Subcutaneous abdominal adipose tissue (tissue), 5 donors: Measurements from ENCODE around the gene BTN3A1.

ENCODE experiments used
- H3K27ac ChIP-seq: one replicate; pipeline ENCODE4 v1.7.0; 2013; ENCODE audit warnings: low read depth, mild to moderate bottlenecking, inconsistent platforms, low read length, moderate library complexity
- H3K27me3 ChIP-seq, 5 donors: one replicate each; pipeline ENCODE4 v1.7.0; 2013; ENCODE audit warnings: low read length in 5 of 5, inconsistent platforms in 1 of 5; ENCODE audit not compliant: control insufficient read depth in 5 of 5, insufficient read depth in 4 of 5
- H3K36me3 ChIP-seq, 5 donors: one replicate each; pipeline ENCODE4 v1.7.0; 2013; ENCODE audit warnings: low read length in 5 of 5; ENCODE audit not compliant: control insufficient read depth in 5 of 5, insufficient read depth in 5 of 5
- H3K4me1 ChIP-seq, 5 donors: one replicate each; pipeline ENCODE4 v1.7.0; 2013; ENCODE audit warnings: low read length in 5 of 5, mild to moderate bottlenecking in 3 of 5, moderate library complexity in 1 of 5; ENCODE audit not compliant: control insufficient read depth in 5 of 5, insufficient read depth in 5 of 5
- H3K4me3 ChIP-seq, 5 donors: one replicate each; pipeline ENCODE4 v1.7.0; 2013; ENCODE audit warnings: low read length in 5 of 5, low read depth in 1 of 5
- H3K9ac ChIP-seq, 5 donors: one replicate each; pipeline ENCODE4 v1.7.0; 2013; ENCODE audit warnings: low read length in 5 of 5, mild to moderate bottlenecking in 4 of 5, moderate library complexity in 3 of 5
- H3K9me3 ChIP-seq, 5 donors: one replicate each; pipeline ENCODE4 v1.7.0; 2013; ENCODE audit warnings: low read length in 5 of 5; ENCODE audit not compliant: control insufficient read depth in 5 of 5
- donor health status: healthy.
- donor health status: healthy.
- donor health status: healthy.
- donor health status: healthy.
- donor health status: healthy.

Gene BTN3A1

DNA sequence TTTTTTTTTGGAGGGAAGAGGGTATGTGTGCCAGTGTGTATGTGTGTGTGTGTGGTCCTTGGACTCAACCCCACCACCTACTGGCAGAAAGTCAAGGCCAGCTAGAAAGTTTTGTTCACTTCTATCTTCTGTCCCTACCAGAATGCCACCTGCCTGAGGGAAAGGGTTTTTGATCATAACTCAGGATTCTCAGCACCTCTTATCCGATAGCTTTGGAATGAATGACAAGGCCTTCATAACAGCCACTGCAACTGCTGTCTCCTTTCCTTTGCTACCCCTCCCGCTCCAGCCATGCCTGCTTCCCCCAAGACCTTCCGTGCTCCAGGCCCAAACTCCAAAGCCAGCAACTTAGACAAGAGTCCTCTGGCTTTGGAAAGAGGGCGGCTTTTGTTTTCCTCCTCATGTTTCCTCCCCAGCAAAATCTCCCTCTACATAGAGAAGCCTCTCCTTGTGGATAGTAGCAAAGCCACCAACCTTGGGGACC lies 18.7 kb downstream of the BTN3A1 start:
- H3K27me3 ChIP-seq, result no peaks in the 10 kb centered on the region
- no peaks in the 10 kb centered on the region for H3K9me3 ChIP-seq
- H3K9ac ChIP-seq, result peak overlapping the region in 4 of 5 donors; percentile 90 to 98 (median 94)
- H3K4me1 ChIP-seq, result peaks cover 2 to 41% (median 38%) of the 10 kb centered on the region in 5 donors
- peak overlapping the region; percentile 91 for H3K27ac ChIP-seq
- peak overlapping the region; percentile 6 to 93 (median 87) for H3K4me3 ChIP-seq
- H3K36me3 ChIP-seq, result peaks cover 0 to 4% (median 2%) of the 10 kb centered on the region in 5 donors

DNA sequence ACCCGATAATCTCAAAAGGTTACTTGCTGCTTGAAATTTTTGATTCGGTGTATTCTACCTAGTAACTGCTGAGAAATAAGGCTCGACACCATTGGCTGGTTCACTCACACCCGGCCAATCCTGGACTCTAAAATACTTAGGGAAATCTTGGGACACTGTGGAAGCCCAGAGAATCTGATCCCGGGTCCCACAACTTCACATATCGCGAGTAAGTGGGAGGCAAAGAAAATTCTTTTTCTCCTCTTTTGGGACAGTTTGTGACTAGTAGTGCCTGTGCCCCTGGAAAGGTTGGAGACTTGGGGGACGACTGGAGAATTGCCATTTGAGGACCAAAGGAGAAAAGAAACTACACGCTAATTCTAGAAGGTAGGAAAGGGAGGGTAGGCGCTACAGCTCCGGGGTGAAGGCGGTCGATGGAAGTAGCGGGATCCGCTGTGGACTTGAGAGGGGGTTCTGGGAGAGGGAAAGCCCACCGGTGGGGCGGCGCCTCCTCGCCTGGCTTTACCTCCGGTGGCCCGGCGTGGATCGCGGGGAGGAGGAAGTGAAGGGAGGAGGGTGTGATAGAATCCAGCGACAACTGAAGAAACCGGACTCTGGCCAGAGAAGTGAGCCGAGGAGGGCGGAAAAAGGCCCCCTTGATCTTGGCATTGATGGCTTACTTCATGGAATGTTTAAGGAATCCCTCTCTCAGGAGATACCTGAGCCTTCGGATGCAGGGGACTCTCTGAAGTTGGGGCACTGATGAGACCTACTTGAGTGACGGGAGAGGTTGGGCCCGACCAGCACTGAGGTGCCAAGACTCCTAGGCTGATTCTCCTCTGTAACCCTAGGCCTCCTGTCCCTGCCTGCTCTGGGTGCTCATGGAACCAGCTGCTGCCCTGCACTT lies 19.4 kb downstream of the BTN3A1 start:
- Histone ChIP-seq H3K36me3 (peaks cover 0 to 9% (median 8%) of the 10 kb centered on the region in 5 donors), H3K4me3 (peak overlapping the region; percentile 84 to 93 (median 90)), H3K27me3 (no peaks in the 10 kb centered on the region), H3K9me3 (no peaks in the 10 kb centered on the region), H3K9ac (peak overlapping the region; percentile 90 to 98 (median 95)), H3K4me1 (peaks cover 2 to 41% (median 38%) of the 10 kb centered on the region in 5 donors), H3K27ac (peak overlapping the region; percentile 91)

GRCh38 chr6:26422329-26422728 lies 20.3 kb downstream of the BTN3A1 start:
- Histone ChIP-seq H3K9me3 (no peaks in the 10 kb centered on the region), H3K4me1 (peaks cover 2 to 41% (median 38%) of the 10 kb centered on the region in 5 donors), H3K27ac (no peak overlapping the region), H3K9ac (peak overlapping the region in 2 of 5 donors; percentile 90 to 98), H3K27me3 (no peaks in the 10 kb centered on the region), H3K36me3 (peaks cover 2 to 18% (median 11%) of the 10 kb centered on the region in 5 donors), H3K4me3 (peak overlapping the region in 4 of 5 donors; percentile 84 to 93 (median 88))

DNA sequence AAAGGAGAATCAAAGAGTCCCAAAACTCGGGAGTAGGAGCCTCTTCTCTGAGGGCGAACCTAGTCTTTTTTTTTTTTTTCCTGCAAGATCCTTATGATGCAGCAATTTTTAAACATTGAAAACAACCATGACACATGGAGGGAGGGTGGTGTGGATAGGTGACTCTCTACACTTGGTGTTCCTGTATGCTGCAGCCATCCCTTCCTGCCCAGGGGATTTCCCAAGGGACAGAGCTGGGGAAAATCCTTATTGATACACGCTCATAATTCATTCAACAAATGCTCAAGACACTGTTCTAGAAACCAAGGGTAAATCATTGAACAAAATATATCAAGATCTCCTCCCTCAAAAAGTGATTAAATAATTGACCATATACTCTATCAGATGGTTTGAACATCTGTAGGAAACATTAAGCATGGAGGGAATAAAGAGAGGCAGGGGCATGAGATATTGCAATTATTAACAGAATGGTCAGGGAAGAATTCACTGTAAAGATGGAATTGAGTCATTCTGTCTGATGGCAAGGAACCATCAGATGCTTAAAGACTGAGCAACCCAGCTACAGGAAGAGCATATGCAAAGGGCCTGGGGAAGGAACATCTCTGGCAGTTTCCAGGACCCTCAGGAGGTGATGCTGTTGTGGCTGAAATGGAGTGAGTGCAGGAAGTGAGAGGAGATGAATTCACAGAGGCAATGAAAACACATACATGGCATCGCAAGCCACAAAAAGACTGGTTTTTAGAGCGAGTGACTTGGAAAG lies 24.8 kb downstream of the BTN3A1 start:
- no peaks in the 10 kb centered on the region for H3K27me3 ChIP-seq
- no peak overlapping the region for H3K4me3 ChIP-seq
- H3K27ac ChIP-seq, result no peak overlapping the region
- no peaks in the 10 kb centered on the region for H3K9me3 ChIP-seq
- H3K4me1 ChIP-seq, result peaks cover 2 to 32% (median 25%) of the 10 kb centered on the region in 5 donors
- H3K36me3 ChIP-seq, result peaks cover 10 to 53% (median 44%) of the 10 kb centered on the region in 5 donors
- no peak overlapping the region for H3K9ac ChIP-seq

GRCh38 chr6:26427451-26427809 lies 25.4 kb downstream of the BTN3A1 start:
- Histone ChIP-seq H3K9me3 (no peaks in the 10 kb centered on the region), H3K9ac (no peak overlapping the region), H3K27ac (no peak overlapping the region), H3K4me3 (no peak overlapping the region), H3K27me3 (no peaks in the 10 kb centered on the region), H3K36me3 (peaks cover 10 to 54% (median 44%) of the 10 kb centered on the region in 5 donors), H3K4me1 (peaks cover 2 to 26% (median 19%) of the 10 kb centered on the region in 5 donors)

DNA sequence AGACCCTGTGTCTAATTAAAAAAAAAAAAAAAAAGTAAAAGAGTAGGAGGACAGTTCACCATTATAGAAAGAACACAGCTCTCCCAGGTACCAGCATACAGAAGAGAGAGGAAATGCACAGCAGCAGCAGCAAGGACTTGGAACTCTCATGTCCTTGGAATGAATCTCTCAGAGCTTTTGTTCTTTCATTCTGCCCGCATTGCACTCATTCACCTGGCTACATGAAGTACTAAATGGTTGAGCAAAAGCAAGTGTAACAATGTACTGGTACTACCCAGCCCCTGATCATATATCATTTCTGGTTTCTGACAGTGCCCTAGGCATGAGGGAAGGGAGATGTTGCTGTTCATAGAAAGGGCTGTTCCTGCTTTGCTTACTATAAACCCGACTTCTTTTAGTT lies 26.1 kb downstream of the BTN3A1 start:
- Histone ChIP-seq H3K9ac (no peak overlapping the region), H3K27ac (no peak overlapping the region), H3K9me3 (no peaks in the 10 kb centered on the region), H3K4me3 (no peak overlapping the region), H3K4me1 (peaks cover 2 to 21% (median 11%) of the 10 kb centered on the region in 5 donors), H3K36me3 (peaks cover 10 to 54% (median 42%) of the 10 kb centered on the region in 5 donors), H3K27me3 (no peaks in the 10 kb centered on the region)

GRCh38 chr6:26430787-26431186 lies 28.7 kb downstream of the BTN3A1 start:
- H3K9me3 ChIP-seq, result no peaks in the 10 kb centered on the region
- no peak overlapping the region for H3K4me3 ChIP-seq
- no peak overlapping the region for H3K27ac ChIP-seq
- H3K27me3 ChIP-seq, result no peaks in the 10 kb centered on the region
- no peak overlapping the region for H3K9ac ChIP-seq
- H3K4me1 ChIP-seq, result peaks cover 0 to 5% (median 0%) of the 10 kb centered on the region in 5 donors
- peaks cover 10 to 53% (median 42%) of the 10 kb centered on the region in 5 donors for H3K36me3 ChIP-seq

GRCh38 chr6:26431258-26432172 lies 29.4 kb downstream of the BTN3A1 start:
- H3K27me3 ChIP-seq, result no peaks in the 10 kb centered on the region
- H3K9me3 ChIP-seq, result no peaks in the 10 kb centered on the region
- H3K36me3 ChIP-seq, result peaks cover 10 to 45% (median 36%) of the 10 kb centered on the region in 5 donors
- H3K4me1 ChIP-seq, result peaks cover 0 to 5% (median 0%) of the 10 kb centered on the region in 5 donors
- H3K9ac ChIP-seq, result no peak overlapping the region
- no peak overlapping the region for H3K4me3 ChIP-seq
- H3K27ac ChIP-seq, result no peak overlapping the region

- no peak overlapping the region for H3K4me3 ChIP-seq
- peaks cover 7 to 33% (median 28%) of the 10 kb centered on the region in 5 donors for H3K36me3 ChIP-seq
- no peaks in the 10 kb centered on the region for H3K27me3 ChIP-seq
- H3K9ac ChIP-seq, result no peak overlapping the region
- H3K27ac ChIP-seq, result no peak overlapping the region
- H3K9me3 ChIP-seq, result no peaks in the 10 kb centered on the region
- H3K4me1 ChIP-seq, result peaks cover 0 to 5% (median 0%) of the 10 kb centered on the region in 5 donors
These were observed 30.6 kb downstream of the BTN3A1 start for GRCh38 chr6:26432627-26433201.
